ENCODE measurements around the gene TECR. TPM values are rescaled to one million over a fixed set of nuclear protein-coding genes. Genes with fewer than 3 reads are reported as not detected.
"Not testable (repeated sequence)": the region's sequence is repeated elsewhere in the genome, so short reads cannot be mapped to it uniquely, and the experiment has no call there.

Gene TECR
- total RNA-seq, 4 donors from 2014 or later: 117 to 165 (median 147) TPM

- WGBS, 2 donors: 55 to 57% methylated on average over 5 to 8 of the region's 8 CpGs
- DNase-seq (ENCODE audit: low spot score in 2 of 2): no peak
- no peak overlapping the region for H3K4me3 ChIP-seq (ENCODE audit: low read depth, poor library complexity, severe bottlenecking)
- TF ChIP-seq POLR2A (IDR thresholded peaks at IDR 0.05) (no peak), CTCF (IDR thresholded peaks at IDR 0.05) (no peak)
- intact Hi-C loops (cut with DNase I; ENCODE audit: low total_unique reads): loop anchor here (10.0 kb wide), 1 partner anchor 124 kb away; no protein-coding TSS in a partner anchor
These were observed 31.9 kb downstream of the TECR start for GRCh38 chr19:14561249-14561648.

GRCh38 chr19:14561847-14562351 lies 32.5 kb downstream of the TECR start:
- WGBS, 2 donors: 17 to 47% methylated on average over 13 to 20 of the region's 22 CpGs
- intact Hi-C loops (cut with DNase I; ENCODE audit: low total_unique reads): loop anchor here (10.0 kb wide), 1 partner anchor 123 kb away; no protein-coding TSS in a partner anchor
- TF ChIP-seq CTCF (IDR thresholded peaks at IDR 0.05) (no peak), POLR2A (IDR thresholded peaks at IDR 0.05) (no peak)
- H3K4me3 ChIP-seq (ENCODE audit: low read depth, poor library complexity, severe bottlenecking): no peak overlapping the region
- DNase-seq (ENCODE audit: low spot score in 2 of 2): no peak

- H3K4me3 ChIP-seq (ENCODE audit: low read depth, poor library complexity, severe bottlenecking): no peak overlapping the region
- no peak for TF ChIP-seq CTCF (IDR thresholded peaks at IDR 0.05)
- no peak for TF ChIP-seq POLR2A (IDR thresholded peaks at IDR 0.05)
- DNase-seq (ENCODE audit: low spot score in 2 of 2): no peak
- 75 to 79% methylated on average over 18 to 21 of the region's 23 CpGs for WGBS, 2 donors
- intact Hi-C loops (cut with DNase I; ENCODE audit: low total_unique reads): loop anchor here (10.0 kb wide), 1 partner anchor 122 kb away; no protein-coding TSS in a partner anchor
These were observed 33.5 kb downstream of the TECR start for GRCh38 chr19:14562660-14563589.

- no peak overlapping the region for H3K4me3 ChIP-seq (ENCODE audit: low read depth, poor library complexity, severe bottlenecking)
- 84 to 86% methylated on average over 5 to 16 of the region's 16 CpGs for WGBS, 2 donors
- intact Hi-C loops (cut with DNase I; ENCODE audit: low total_unique reads): loop anchor here (10.0 kb wide), 1 partner anchor 121 kb away; no protein-coding TSS in a partner anchor
- TF ChIP-seq POLR2A (IDR thresholded peaks at IDR 0.05) (no peak), CTCF (IDR thresholded peaks at IDR 0.05) (no peak)
- no peak for DNase-seq (ENCODE audit: low spot score in 2 of 2)
These were observed 34.2 kb downstream of the TECR start for GRCh38 chr19:14563590-14563926.

- intact Hi-C loops (cut with DNase I; ENCODE audit: low total_unique reads): loop anchor here (10.0 kb wide), 1 partner anchor 121 kb away; no protein-coding TSS in a partner anchor
- no peak for TF ChIP-seq CTCF (IDR thresholded peaks at IDR 0.05)
- TF ChIP-seq POLR2A (IDR thresholded peaks at IDR 0.05): no peak
- H3K4me3 ChIP-seq (ENCODE audit: low read depth, poor library complexity, severe bottlenecking): no peak overlapping the region
- WGBS, 2 donors: 55 to 61% methylated on average over 20 to 32 of the region's 33 CpGs
- peak in 1 of 2 donors; percentile 71 for DNase-seq (ENCODE audit: low spot score in 2 of 2)
These were observed 34.7 kb downstream of the TECR start for GRCh38 chr19:14563989-14564651.

GRCh38 chr19:14564652-14565297 lies 35.4 kb downstream of the TECR start:
- not testable (repeated sequence) for DNase-seq (ENCODE audit: low spot score in 2 of 2); H3K4me3 ChIP-seq (ENCODE audit: low read depth, poor library complexity, severe bottlenecking)
- intact Hi-C loops (cut with DNase I; ENCODE audit: low total_unique reads): loop anchor here (10.0 kb wide), 1 partner anchor 120 kb away; no protein-coding TSS in a partner anchor
- WGBS, 2 donors: 73 to 76% methylated on average over 20 to 21 of the region's 22 CpGs

Measured in lower leg skin (tissue), 4 donors.